Mucosa of descending colon (tissue), 3 donors: Measurements from ENCODE around the gene BEST3. TPM values are rescaled to one million over a fixed set of nuclear protein-coding genes. Genes with fewer than 3 reads are reported as not detected.

Source experiments
- ATAC-seq: fragments of 200-7000 bp; cut with Tn5 transposase; one replicate; pipeline ENCODE4 v1.9.1; 2020; ENCODE audit warnings: mild to moderate bottlenecking, moderate library complexity
- DNase-seq, 3 donors: peaks; one replicate each; pipeline ENCODE4 v3.0.0-alpha.2; 2020
- H3K36me3 ChIP-seq: fragments of 200-600 bp; one replicate; pipeline ENCODE4 v1.8.0; 2021; ENCODE audit warnings: low read depth, mild to moderate bottlenecking
- H3K4me1 ChIP-seq: fragments of 200-600 bp; one replicate; pipeline ENCODE4 v1.8.0; 2021; ENCODE audit warnings: low read depth, mild to moderate bottlenecking
- H3K4me3 ChIP-seq: fragments of 200-600 bp; one replicate; pipeline ENCODE4 v1.8.0; 2021; ENCODE audit warnings: mild to moderate bottlenecking
- H3K9me3 ChIP-seq: fragments of 200-600 bp; one replicate; pipeline ENCODE4 v1.8.0; 2021; ENCODE audit warnings: mild to moderate bottlenecking
- CTCF ChIP-seq: fragments of 200-600 bp; IDR thresholded peaks from one replicate; pipeline ENCODE4 v1.8.0; 2022; ENCODE audit warnings: antibody characterized with exemption, mild to moderate bottlenecking
- intact Hi-C, 2 donors: fragments of 100-400 bp; cut with DNase I in 1 of 2; cut with micrococcal nuclease in 1 of 2; formaldehyde crosslinking; loops; one replicate each; pipeline versions ENCODE4 v1.11.0 to v1.11.1; 2022; cut with DNase I, micrococcal nuclease
- long read RNA-seq, 2 donors: library from polyadenylated mRNA; unstranded; transcript quantifications; one replicate each; pipeline ENCODE4 v2.0.0, GENCODE V29; 2019 to 2021
- total RNA-seq, 3 donors: library from RNA; stranded (reverse); fragmentation: NEBNext Ultra II Directional in 2 of 3; extraction: Animal tissue kit (Norgen Biotek cat#: 25700) in 2 of 3; gene quantifications; one replicate each; pipeline versions ENCODE4 v1.2.1 to v1.2.4, GENCODE V29; 2021 to 2023
- donor health status: DM: no; HTN: no; CAD: no; lungs with moderate emphysema.
- donor health status: DM: no; HTN: no; CAD: no.
- donor health status: DM: no; HTN: yes; CAD: no.

BEST3 gene
- total RNA-seq, result under 1 TPM in 2 of 3 donors, not detected in 1; 0.09 to 0.27 TPM
- long read RNA-seq, donor 1, result 0 reads
- long read RNA-seq, donor 2, result 0 reads

- H3K9me3 ChIP-seq, result no peaks in the 10 kb centered on the region
- intact Hi-C loops, result no loop called here
- no peak within 1 kb of the TSS for H3K4me3 ChIP-seq
- ATAC-seq (no peak), DNase-seq (no peak)
- no peaks in the 10 kb centered on the region for H3K4me1 ChIP-seq
- no peak for TF ChIP-seq CTCF
- no peaks in the 10 kb centered on the region for H3K36me3 ChIP-seq
Observed at GRCh38 chr12:69698769-69699540, at the start of gene BEST3. BEST3 (minus strand) TSS chr12:69699303; CDS start chr12:69697798, 1,505 bp downstream.

GRCh38 chr12:69744109-69744508 lies 45.0 kb upstream of the BEST3 start:
- Histone ChIP-seq H3K4me1 (peaks cover 6% of the 10 kb centered on the region), H3K36me3 (no peaks in the 10 kb centered on the region), H3K9me3 (no peaks in the 10 kb centered on the region), H3K4me3 (no peak overlapping the region)
- DNase-seq (no peak), ATAC-seq (no peak)
- intact Hi-C loops, result no loop called here
- TF ChIP-seq CTCF, result no peak

- TF ChIP-seq CTCF, result no peak
- Histone ChIP-seq H3K9me3 (no peaks in the 10 kb centered on the region), H3K4me1 (peaks cover 6% of the 10 kb centered on the region), H3K36me3 (no peaks in the 10 kb centered on the region), H3K4me3 (peak overlapping the region; percentile 53)
- intact Hi-C loops, result no loop called here
- ATAC-seq (peak; percentile 79), DNase-seq (peak; percentile 73 to 86 (median 86))
Observed at GRCh38 chr12:69739287-69740191, 40.4 kb upstream of the BEST3 start.

- peak; percentile 90 for TF ChIP-seq CTCF
- ATAC-seq (peak; percentile 94), DNase-seq (peak; percentile 94 to 97 (median 95))
- H3K4me1 ChIP-seq, result peaks cover 6% of the 10 kb centered on the region
- H3K4me3 ChIP-seq, result peak within 1 kb of the TSS; percentile 53
- intact Hi-C loops, result no loop called here
- no peaks in the 10 kb centered on the region for H3K36me3 ChIP-seq
- no peaks in the 10 kb centered on the region for H3K9me3 ChIP-seq
Observed at GRCh38 chr12:69738351-69739286, 39.5 kb upstream of the BEST3 start, which contains the start of gene RAB3IP. RAB3IP (plus strand) TSS chr12:69738860; CDS start chr12:69755409, 16,549 bp downstream.

GRCh38 chr12:69733638-69734037 lies 34.5 kb upstream of the BEST3 start:
- DNase-seq (no peak), ATAC-seq (no peak)
- TF ChIP-seq CTCF, result no peak
- no peaks in the 10 kb centered on the region for H3K9me3 ChIP-seq
- H3K4me3 ChIP-seq, result no peak overlapping the region
- H3K4me1 ChIP-seq, result no peaks in the 10 kb centered on the region
- intact Hi-C loops, result no loop called here
- H3K36me3 ChIP-seq, result no peaks in the 10 kb centered on the region
